ENCODE data around the gene CEP19.
A peak's percentile ranks its signal among the peaks of the same experiment; 100 is the strongest.
"Not testable (repeated sequence)": the region's sequence is repeated elsewhere in the genome, so short reads cannot be mapped to it uniquely, and the experiment has no call there.

CEP19 gene, protein sequence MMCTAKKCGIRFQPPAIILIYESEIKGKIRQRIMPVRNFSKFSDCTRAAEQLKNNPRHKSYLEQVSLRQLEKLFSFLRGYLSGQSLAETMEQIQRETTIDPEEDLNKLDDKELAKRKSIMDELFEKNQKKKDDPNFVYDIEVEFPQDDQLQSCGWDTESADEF

GRCh38 chr3:196711838-196712513 lies at the start of gene CEP19, which contains the start of gene PIGX:
TSS of gene CEP19 (minus strand) at chr3:196712250. CDS start at chr3:196708657, 3,593 bp downstream.
TSS of gene PIGX (plus strand) at chr3:196712377.
- DNase-seq (ENCODE audit: low read depth), result peak; percentile 67

GRCh38 chr3:196757876-196758739 lies 46.1 kb upstream of the CEP19 start:
- DNase-seq (ENCODE audit: low read depth), result peak; percentile 61

DNA sequence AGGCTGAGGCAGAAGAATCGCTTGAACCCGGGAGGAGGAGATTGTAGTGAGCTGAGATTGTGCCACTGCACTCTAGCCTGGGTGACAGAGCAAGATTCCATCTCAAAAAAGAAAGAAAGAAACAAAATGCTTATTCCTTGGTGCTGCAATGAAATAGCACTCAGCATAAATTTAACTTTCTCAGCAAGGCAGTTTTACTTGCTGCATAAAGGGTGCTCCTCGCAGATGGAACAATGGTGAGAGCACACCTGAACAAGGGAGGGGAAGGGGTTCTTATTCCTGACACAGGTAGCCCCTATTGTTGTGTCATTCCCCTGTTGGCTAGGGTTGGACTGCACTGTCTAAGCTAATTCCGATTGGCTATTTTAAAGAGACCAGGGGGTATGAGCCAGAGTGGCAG lies 44.7 kb upstream of the CEP19 start:
- no peak for DNase-seq (ENCODE audit: low read depth)

DNA sequence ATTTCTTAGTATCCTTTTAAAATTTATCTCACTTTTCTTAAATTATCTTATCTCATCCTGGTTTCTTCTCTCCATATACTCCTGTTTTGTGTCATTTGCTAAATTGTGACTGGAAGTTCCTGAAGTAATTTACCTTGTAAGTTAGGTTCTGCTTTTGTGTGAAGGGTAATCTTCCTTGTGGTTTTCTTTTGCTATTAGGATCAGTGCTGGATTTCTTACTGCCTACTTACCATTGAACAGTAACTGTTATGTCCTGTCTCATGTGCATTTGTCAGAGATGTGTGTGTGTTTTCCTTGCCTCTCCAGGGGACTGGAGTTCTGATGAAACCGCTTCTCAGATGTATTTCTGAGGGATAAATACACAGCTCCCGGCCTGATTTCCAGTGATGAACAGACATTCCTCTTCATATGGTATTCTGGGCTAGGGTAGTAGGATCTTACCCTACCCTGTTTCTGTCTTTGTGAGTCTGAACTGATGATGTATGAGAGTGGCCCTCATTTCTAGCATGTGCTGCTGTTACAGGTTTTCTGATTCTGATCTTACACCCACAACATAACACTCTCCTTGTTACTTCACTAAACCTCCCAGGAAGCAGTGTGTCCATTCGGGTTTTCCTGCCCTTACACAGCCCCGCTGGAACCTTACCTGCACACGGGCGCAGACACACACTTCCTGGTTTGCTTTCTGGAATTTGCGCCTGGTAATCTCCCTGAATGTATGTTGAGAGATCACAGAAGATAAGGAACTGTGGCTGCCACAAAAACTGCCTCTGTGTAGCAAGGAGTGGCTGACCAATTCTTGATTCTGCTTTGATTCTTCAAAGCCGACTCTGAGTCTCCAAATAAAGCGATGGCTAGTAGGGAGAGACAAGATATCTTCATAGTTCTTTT lies 42.3 kb upstream of the CEP19 start:
- DNase-seq (ENCODE audit: low read depth), result peak; percentile 42

GRCh38 chr3:196753201-196753600 lies 41.2 kb upstream of the CEP19 start:
- DNase-seq (ENCODE audit: low read depth), result no peak

DNA sequence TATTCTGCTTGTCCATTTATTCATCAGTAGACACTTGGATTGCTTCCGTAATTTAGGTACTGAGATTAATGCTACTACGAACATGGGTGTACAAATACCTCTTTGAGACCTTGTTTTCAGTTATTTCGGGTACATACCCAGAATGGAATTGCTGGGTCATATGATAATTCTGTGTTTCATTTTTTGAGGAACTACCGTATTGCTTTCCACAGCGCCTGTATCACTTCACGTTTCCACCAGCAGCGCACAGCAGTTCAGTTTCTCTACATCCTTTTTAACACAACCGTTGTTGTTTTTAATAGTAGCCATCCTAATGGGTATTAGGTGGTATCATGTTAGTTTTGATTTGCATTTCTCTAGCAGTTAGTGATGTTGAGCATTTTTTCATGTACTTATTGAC lies 37.1 kb upstream of the CEP19 start:
- DNase-seq (ENCODE audit: low read depth), result no peak

GRCh38 chr3:196743569-196743968 lies 31.5 kb upstream of the CEP19 start:
- DNase-seq (ENCODE audit: low read depth), result not testable (repeated sequence)

GRCh38 chr3:196741249-196741889 lies 29.3 kb upstream of the CEP19 start:
- DNase-seq (ENCODE audit: low read depth), result no peak

GRCh38 chr3:196740481-196741248 lies 28.6 kb upstream of the CEP19 start:
- DNase-seq (ENCODE audit: low read depth), result peak; percentile 30

DNA sequence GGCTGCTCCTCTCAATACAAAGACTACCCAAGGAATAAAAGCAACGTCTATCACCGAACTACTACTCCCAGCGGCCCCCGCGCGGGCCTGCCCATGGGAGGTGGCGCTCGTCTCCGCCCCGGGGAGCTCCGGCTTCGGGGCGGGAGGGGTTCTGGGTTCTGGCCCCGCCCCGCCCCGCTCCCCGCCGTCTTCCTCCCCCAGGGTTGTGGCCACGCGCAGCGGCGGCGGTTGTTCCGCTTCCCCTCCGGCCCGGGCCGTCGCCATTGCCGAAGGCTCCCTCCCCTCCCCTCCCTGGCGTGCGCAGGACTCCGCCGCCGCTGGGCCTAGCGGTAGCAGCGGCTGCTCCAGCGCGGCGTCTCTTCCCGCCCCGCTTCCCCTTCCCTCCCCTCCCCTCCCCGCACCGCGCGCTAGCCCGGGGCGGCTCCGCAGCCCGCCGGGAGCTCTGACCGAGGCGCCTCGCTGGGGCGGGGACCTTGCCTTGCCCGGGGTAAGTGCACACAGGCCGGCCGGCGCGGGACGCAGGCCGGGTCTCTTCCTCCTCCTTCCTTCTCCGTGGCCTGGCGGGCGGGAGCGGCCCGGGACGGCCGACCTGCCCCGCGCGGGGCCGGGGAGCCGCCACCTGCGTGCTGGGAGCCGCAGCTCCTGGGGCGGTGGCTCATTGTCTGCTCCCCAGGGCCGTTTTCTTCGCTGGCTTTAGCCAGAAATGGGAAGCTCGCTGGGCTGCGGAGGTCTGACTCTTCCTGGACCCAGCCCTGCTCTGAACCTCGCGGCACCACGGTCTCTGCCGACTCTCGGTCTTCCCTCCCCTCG lies 27.8 kb upstream of the CEP19 start, which contains the start of gene PAK2:
PAK2 (plus strand) TSS at position 187 of the 810 bp plus-strand sequence. CDS start 42,790 bp downstream, outside the sequence.
- peak; percentile 84 for DNase-seq (ENCODE audit: low read depth)

- no peak for DNase-seq (ENCODE audit: low read depth)
These were observed 25.6 kb upstream of the CEP19 start for GRCh38 chr3:196737655-196738054.

DNA sequence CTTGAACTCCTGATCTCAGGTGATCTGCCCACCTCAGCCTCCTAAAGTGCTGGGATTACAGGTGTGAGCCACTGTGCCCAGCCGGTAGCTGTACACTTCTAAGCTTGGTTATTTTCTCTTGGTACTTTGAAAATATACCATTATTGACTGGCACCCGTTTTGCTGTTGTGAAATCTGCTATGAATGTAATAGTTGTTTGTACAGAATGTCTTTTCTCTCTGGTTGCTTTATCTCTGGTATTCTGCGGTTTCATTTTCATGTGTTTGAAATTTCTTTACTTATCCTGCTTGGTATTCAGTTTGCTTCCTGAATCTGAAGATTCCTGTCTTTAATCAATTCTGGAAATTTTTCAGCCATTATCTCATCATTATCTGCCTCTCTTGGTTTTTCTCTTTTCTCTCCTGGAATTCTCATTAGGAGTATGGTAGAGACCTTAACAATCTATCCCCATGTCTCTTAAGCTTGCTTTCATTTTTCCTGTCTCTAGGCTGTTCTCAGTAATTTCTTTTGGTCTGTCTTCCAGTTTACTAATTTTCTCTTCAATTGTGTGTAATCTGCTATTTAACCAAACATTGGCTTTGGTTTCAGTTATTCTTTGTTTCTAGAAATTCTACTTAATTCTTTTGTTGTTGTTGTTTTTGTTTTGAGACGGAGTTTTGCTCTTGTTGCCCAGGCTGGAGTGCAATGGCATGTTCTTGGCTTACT lies 24.8 kb upstream of the CEP19 start:
- no peak for DNase-seq (ENCODE audit: low read depth)

GRCh38 chr3:196735751-196736150 lies 23.7 kb upstream of the CEP19 start:
- DNase-seq (ENCODE audit: low read depth), result no peak

- DNase-seq (ENCODE audit: low read depth), result peak; percentile 9
These were observed 15.0 kb upstream of the CEP19 start for GRCh38 chr3:196726788-196727675.

DNA sequence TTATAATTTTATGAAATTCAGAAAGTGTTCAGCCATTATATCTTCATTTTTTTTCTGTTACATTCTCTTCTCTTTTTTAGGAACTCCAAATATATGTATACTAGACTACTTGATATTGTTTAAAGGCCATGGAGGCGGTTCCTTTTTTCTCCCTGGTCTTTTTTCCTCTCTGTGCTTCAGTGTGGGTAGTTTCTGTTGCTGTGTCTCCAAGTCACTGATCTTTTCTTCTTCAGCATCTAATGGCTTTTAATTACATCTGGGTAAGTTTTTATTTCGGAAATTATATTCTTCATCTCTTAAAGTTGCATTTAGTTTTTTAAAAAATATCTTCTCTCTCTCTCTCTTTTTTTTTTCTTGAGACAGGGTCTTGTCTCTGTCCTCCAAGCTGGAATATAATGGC lies 9.0 kb upstream of the CEP19 start:
- no peak for DNase-seq (ENCODE audit: low read depth)

- not testable (repeated sequence) for DNase-seq (ENCODE audit: low read depth)
These were observed 5.1 kb upstream of the CEP19 start for GRCh38 chr3:196717162-196717561.

- DNase-seq (ENCODE audit: low read depth), result peak; percentile 41
These were observed 714 bp upstream of the CEP19 start for GRCh38 chr3:196712514-196713413.
